ENCODE measurements around the gene KLK3.

DNA sequence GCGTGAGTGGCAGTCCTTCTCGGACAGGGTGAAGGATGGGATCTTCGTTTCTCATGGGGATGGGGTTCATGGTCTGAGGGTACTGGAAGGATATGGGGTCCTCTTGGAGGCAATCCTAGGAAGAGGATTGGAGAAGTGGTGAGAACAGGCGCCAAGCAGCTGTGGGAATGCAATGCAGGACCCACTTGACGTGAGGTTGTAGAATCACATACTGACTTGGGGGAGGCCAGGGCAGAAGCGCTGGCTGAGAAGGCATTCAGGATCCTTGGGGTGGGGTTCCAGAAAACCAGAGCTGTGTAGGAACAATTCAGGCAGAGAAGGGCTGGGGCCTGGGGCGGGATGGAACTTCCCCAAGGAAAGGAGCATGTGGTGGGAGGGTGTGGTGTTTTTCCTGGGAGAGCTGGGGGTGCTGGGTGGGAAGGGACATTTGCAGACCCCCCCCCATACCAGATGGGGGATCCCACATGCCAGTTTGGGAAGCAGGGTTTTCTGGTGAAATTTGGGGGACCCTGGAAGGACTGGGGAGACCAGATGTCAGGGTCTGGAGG, 32.0 kb upstream of the KLK3 start:
- TF ChIP-seq, protein P1, sequence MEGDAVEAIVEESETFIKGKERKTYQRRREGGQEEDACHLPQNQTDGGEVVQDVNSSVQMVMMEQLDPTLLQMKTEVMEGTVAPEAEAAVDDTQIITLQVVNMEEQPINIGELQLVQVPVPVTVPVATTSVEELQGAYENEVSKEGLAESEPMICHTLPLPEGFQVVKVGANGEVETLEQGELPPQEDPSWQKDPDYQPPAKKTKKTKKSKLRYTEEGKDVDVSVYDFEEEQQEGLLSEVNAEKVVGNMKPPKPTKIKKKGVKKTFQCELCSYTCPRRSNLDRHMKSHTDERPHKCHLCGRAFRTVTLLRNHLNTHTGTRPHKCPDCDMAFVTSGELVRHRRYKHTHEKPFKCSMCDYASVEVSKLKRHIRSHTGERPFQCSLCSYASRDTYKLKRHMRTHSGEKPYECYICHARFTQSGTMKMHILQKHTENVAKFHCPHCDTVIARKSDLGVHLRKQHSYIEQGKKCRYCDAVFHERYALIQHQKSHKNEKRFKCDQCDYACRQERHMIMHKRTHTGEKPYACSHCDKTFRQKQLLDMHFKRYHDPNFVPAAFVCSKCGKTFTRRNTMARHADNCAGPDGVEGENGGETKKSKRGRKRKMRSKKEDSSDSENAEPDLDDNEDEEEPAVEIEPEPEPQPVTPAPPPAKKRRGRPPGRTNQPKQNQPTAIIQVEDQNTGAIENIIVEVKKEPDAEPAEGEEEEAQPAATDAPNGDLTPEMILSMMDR (IDR thresholded peaks at IDR 0.05; ENCODE audit: insufficient read depth, low read length), result no peak
- no peak for TF ChIP-seq POLR2AphosphoS5 (IDR thresholded peaks at IDR 0.05; ENCODE audit: low read depth)
- TF ChIP-seq, protein P2, sequence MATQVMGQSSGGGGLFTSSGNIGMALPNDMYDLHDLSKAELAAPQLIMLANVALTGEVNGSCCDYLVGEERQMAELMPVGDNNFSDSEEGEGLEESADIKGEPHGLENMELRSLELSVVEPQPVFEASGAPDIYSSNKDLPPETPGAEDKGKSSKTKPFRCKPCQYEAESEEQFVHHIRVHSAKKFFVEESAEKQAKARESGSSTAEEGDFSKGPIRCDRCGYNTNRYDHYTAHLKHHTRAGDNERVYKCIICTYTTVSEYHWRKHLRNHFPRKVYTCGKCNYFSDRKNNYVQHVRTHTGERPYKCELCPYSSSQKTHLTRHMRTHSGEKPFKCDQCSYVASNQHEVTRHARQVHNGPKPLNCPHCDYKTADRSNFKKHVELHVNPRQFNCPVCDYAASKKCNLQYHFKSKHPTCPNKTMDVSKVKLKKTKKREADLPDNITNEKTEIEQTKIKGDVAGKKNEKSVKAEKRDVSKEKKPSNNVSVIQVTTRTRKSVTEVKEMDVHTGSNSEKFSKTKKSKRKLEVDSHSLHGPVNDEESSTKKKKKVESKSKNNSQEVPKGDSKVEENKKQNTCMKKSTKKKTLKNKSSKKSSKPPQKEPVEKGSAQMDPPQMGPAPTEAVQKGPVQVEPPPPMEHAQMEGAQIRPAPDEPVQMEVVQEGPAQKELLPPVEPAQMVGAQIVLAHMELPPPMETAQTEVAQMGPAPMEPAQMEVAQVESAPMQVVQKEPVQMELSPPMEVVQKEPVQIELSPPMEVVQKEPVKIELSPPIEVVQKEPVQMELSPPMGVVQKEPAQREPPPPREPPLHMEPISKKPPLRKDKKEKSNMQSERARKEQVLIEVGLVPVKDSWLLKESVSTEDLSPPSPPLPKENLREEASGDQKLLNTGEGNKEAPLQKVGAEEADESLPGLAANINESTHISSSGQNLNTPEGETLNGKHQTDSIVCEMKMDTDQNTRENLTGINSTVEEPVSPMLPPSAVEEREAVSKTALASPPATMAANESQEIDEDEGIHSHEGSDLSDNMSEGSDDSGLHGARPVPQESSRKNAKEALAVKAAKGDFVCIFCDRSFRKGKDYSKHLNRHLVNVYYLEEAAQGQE (IDR thresholded peaks at IDR 0.05; ENCODE audit: insufficient replicate concordance, low read depth), result no peak

Measured in HL-60 (cell line).